ENCODE measurements around the gene UBE3D. TPM values are rescaled to one million over a fixed set of nuclear protein-coding genes. Genes with fewer than 3 reads are reported as not detected.

UBE3D gene
- total RNA-seq, 1 experiment from 2014 or later, result 9.5 TPM

- CTCF ChIA-PET, result interaction anchor here (2.0 kb wide), 1 partner anchor 142 kb away, joined by 4 read pairs; no protein-coding TSS in a partner anchor
- DNase-seq, result no peak
- no peak overlapping the region for H3K4me3 Mint-ChIP-seq (ENCODE audit: low read depth, unreplicated experiment)
- intact Hi-C loops (cut with micrococcal nuclease; ENCODE audit: unreplicated experiment), result loop anchor here (5.0 kb wide), 1 partner anchor 120 kb away; the partner anchor contains the start of genes PGM3 and RWDD2A
- peaks cover 3% of the 10 kb centered on the region for H3K9me3 Mint-ChIP-seq (ENCODE audit: low read depth, unreplicated experiment)
- peaks cover 17% of the 10 kb centered on the region for H3K4me1 Mint-ChIP-seq (ENCODE audit: low read depth, unreplicated experiment)
- H3K27me3 Mint-ChIP-seq (ENCODE audit: unreplicated experiment), result no peaks in the 10 kb centered on the region
- BruUV-seq (replicated peaks), result no TSS peak
- peaks cover 9% of the 10 kb centered on the region for H3K36me3 Mint-ChIP-seq (ENCODE audit: insufficient read depth, unreplicated experiment)
- TF ChIP-seq CTCF (IDR thresholded peaks at IDR 0.05; ENCODE audit: unreplicated experiment), result no peak
- no peak overlapping the region for H3K27ac Mint-ChIP-seq (ENCODE audit: unreplicated experiment)
Observed at GRCh38 chr6:83072726-83073125, 7.1 kb upstream of the UBE3D start.

GRCh38 chr6:83071707-83072106 is 6.1 kb upstream of the UBE3D start:
- TF ChIP-seq CTCF (IDR thresholded peaks at IDR 0.05; ENCODE audit: unreplicated experiment), result no peak
- intact Hi-C loops (cut with micrococcal nuclease; ENCODE audit: unreplicated experiment), result loop anchor here (5.0 kb wide), 1 partner anchor 121 kb away; the partner anchor contains the start of genes PGM3 and RWDD2A
- Mint-ChIP-seq H3K36me3 (ENCODE audit: insufficient read depth, unreplicated experiment) (peaks cover 16% of the 10 kb centered on the region), H3K4me3 (ENCODE audit: low read depth, unreplicated experiment) (peak overlapping the region; percentile 52), H3K27ac (ENCODE audit: unreplicated experiment) (peak overlapping the region; percentile 83), H3K4me1 (ENCODE audit: low read depth, unreplicated experiment) (peaks cover 17% of the 10 kb centered on the region), H3K27me3 (ENCODE audit: unreplicated experiment) (no peaks in the 10 kb centered on the region), H3K9me3 (ENCODE audit: low read depth, unreplicated experiment) (peaks cover 3% of the 10 kb centered on the region)
- BruUV-seq (replicated peaks), result no TSS peak
- no peak for DNase-seq
- CTCF ChIA-PET, result interaction anchor here (2.0 kb wide), 1 partner anchor 143 kb away, joined by 4 read pairs; no protein-coding TSS in a partner anchor

GRCh38 chr6:83071023-83071422 is 5.4 kb upstream of the UBE3D start:
- CTCF ChIA-PET, result interaction anchor here (0.6 to 2.0 kb wide), 3 partner anchors 108 to 445 kb away, joined by 3 to 4 read pairs (median 4); no protein-coding TSS in a partner anchor
- intact Hi-C loops (cut with micrococcal nuclease; ENCODE audit: unreplicated experiment), result loop anchor here (5.0 kb wide), 1 partner anchor 121 kb away; the partner anchor contains the start of genes PGM3 and RWDD2A

GRCh38 chr6:83069633-83070032 is 4.0 kb upstream of the UBE3D start:
- DNase-seq, result no peak
- TF ChIP-seq CTCF (IDR thresholded peaks at IDR 0.05; ENCODE audit: unreplicated experiment), result no peak
- H3K36me3 Mint-ChIP-seq (ENCODE audit: insufficient read depth, unreplicated experiment), result peaks cover 27% of the 10 kb centered on the region
- H3K9me3 Mint-ChIP-seq (ENCODE audit: low read depth, unreplicated experiment), result no peaks in the 10 kb centered on the region
- intact Hi-C loops (cut with micrococcal nuclease; ENCODE audit: unreplicated experiment), result loop anchor here (5.0 to 10.0 kb wide), 2 partner anchors 123 to 345 kb away; partner anchors contain the start of genes PGM3 and RWDD2A
- CTCF ChIA-PET, result no interaction called here
- H3K4me1 Mint-ChIP-seq (ENCODE audit: low read depth, unreplicated experiment), result peaks cover 23% of the 10 kb centered on the region
- H3K27me3 Mint-ChIP-seq (ENCODE audit: unreplicated experiment), result no peaks in the 10 kb centered on the region
- no peak overlapping the region for H3K27ac Mint-ChIP-seq (ENCODE audit: unreplicated experiment)
- no TSS peak for BruUV-seq (replicated peaks)
- peak overlapping the region; percentile 28 for H3K4me3 Mint-ChIP-seq (ENCODE audit: low read depth, unreplicated experiment)

More at GRCh38 chr6:83071023-83071422, 5.4 kb upstream of the UBE3D start:
- DNase-seq, result no peak
- peak overlapping the region; percentile 83 for H3K27ac Mint-ChIP-seq (ENCODE audit: unreplicated experiment)
- BruUV-seq (replicated peaks), result no TSS peak
- peaks cover 16% of the 10 kb centered on the region for H3K36me3 Mint-ChIP-seq (ENCODE audit: insufficient read depth, unreplicated experiment)
- peak overlapping the region; percentile 52 for H3K4me3 Mint-ChIP-seq (ENCODE audit: low read depth, unreplicated experiment)
- peaks cover 3% of the 10 kb centered on the region for H3K9me3 Mint-ChIP-seq (ENCODE audit: low read depth, unreplicated experiment)
- H3K4me1 Mint-ChIP-seq (ENCODE audit: low read depth, unreplicated experiment), result peaks cover 20% of the 10 kb centered on the region
- TF ChIP-seq CTCF (IDR thresholded peaks at IDR 0.05; ENCODE audit: unreplicated experiment), result no peak
- H3K27me3 Mint-ChIP-seq (ENCODE audit: unreplicated experiment), result no peaks in the 10 kb centered on the region
